Measurements from ENCODE around the gene PKHD1. TPM values are rescaled to one million over a fixed set of nuclear protein-coding genes. Genes with fewer than 3 reads are reported as not detected.

Gene PKHD1
- total RNA-seq, 1 experiment from 2014 or later: not detected

GRCh38 chr6:51737580-51738360 lies 349.6 kb downstream of the PKHD1 start:
- no peak overlapping the region for H3K27ac ChIP-seq (ENCODE audit: low read length)
- intact Hi-C loops (cut with micrococcal nuclease; ENCODE audit: unreplicated experiment): no loop called here
- in situ Hi-C loops (cut with HindIII; ENCODE audit: low pct_unique_long_range_greater_than_20kb, low sequenced_read_pairs): no loop called here
- no peaks in the 10 kb centered on the region for H3K27me3 ChIP-seq (ENCODE audit: control insufficient read depth, insufficient read depth, low read length)
- DNase-seq (ENCODE audit: low read depth, low spot score): no peak
- no peaks in the 10 kb centered on the region for H3K9me3 ChIP-seq (ENCODE audit: control insufficient read depth, insufficient read depth, low read depth, low read length)
- ATAC-seq: no peak
- CTCF ChIA-PET: no interaction called here
- TF ChIP-seq CTCF (IDR thresholded peaks at IDR 0.05) (no peak), TCF7L2 (IDR thresholded peaks at IDR 0.05; ENCODE audit: low read depth, low read length) (no peak), POLR2AphosphoS5 (IDR thresholded peaks at IDR 0.05; ENCODE audit: low read depth, low read length) (no peak), SIN3A (IDR thresholded peaks at IDR 0.05; ENCODE audit: borderline replicate concordance, insufficient read depth, low read depth, low read length) (no peak)
- TF ChIP-seq, protein P1, sequence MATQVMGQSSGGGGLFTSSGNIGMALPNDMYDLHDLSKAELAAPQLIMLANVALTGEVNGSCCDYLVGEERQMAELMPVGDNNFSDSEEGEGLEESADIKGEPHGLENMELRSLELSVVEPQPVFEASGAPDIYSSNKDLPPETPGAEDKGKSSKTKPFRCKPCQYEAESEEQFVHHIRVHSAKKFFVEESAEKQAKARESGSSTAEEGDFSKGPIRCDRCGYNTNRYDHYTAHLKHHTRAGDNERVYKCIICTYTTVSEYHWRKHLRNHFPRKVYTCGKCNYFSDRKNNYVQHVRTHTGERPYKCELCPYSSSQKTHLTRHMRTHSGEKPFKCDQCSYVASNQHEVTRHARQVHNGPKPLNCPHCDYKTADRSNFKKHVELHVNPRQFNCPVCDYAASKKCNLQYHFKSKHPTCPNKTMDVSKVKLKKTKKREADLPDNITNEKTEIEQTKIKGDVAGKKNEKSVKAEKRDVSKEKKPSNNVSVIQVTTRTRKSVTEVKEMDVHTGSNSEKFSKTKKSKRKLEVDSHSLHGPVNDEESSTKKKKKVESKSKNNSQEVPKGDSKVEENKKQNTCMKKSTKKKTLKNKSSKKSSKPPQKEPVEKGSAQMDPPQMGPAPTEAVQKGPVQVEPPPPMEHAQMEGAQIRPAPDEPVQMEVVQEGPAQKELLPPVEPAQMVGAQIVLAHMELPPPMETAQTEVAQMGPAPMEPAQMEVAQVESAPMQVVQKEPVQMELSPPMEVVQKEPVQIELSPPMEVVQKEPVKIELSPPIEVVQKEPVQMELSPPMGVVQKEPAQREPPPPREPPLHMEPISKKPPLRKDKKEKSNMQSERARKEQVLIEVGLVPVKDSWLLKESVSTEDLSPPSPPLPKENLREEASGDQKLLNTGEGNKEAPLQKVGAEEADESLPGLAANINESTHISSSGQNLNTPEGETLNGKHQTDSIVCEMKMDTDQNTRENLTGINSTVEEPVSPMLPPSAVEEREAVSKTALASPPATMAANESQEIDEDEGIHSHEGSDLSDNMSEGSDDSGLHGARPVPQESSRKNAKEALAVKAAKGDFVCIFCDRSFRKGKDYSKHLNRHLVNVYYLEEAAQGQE (IDR thresholded peaks at IDR 0.05; ENCODE audit: insufficient read depth in 1 of 2, low read depth in 2 of 2, low read length in 1 of 2): no peak
- H3K36me3 ChIP-seq (ENCODE audit: control insufficient read depth, insufficient read depth, low read length): no peaks in the 10 kb centered on the region
- H3K4me1 ChIP-seq (ENCODE audit: control insufficient read depth, insufficient read depth, low read length): no peaks in the 10 kb centered on the region
- no peak overlapping the region for H3K4me3 ChIP-seq (ENCODE audit: low read depth in 2 of 2, low read length in 2 of 2)
- BruUV-seq (replicated peaks): no TSS peak
- POLR2A ChIA-PET: no interaction called here

DNA sequence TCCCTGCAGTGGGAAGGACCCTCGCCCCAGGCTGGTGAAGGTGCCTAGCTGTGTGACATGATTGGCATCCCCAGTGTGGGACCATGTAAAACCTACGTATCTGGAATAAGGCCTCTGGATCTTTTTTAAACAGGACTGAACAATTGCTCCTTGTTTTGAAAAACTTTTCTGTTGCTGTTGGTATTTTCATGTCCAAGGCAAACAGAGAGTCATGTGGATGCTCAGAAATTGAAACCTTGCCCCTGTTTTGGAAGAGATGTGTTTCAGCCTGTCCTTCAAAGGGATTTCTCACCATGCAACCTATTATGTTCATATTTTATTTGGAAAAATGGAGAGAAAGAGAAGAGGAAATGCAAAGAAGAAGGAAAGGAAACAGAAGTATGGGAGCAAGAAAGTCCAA lies 362.3 kb downstream of the PKHD1 start:
- H3K36me3 ChIP-seq (ENCODE audit: control insufficient read depth, insufficient read depth, low read length): no peaks in the 10 kb centered on the region
- in situ Hi-C loops (cut with HindIII; ENCODE audit: low pct_unique_long_range_greater_than_20kb, low sequenced_read_pairs): no loop called here
- POLR2A ChIA-PET: no interaction called here

More for the DNA sequence above, 362.3 kb downstream of the PKHD1 start:
- CTCF ChIA-PET: no interaction called here
- BruUV-seq (replicated peaks): no TSS peak
- Histone ChIP-seq H3K27ac (ENCODE audit: low read length) (no peak overlapping the region), H3K9me3 (ENCODE audit: control insufficient read depth, insufficient read depth, low read depth, low read length) (no peaks in the 10 kb centered on the region), H3K4me3 (ENCODE audit: low read depth in 2 of 2, low read length in 2 of 2) (no peak overlapping the region), H3K4me1 (ENCODE audit: control insufficient read depth, insufficient read depth, low read length) (no peaks in the 10 kb centered on the region), H3K27me3 (ENCODE audit: control insufficient read depth, insufficient read depth, low read length) (no peaks in the 10 kb centered on the region)
- no peak for ATAC-seq
- TF ChIP-seq, protein P1 (IDR thresholded peaks at IDR 0.05; ENCODE audit: insufficient read depth in 1 of 2, low read depth in 2 of 2, low read length in 1 of 2): no peak
- TF ChIP-seq POLR2AphosphoS5 (IDR thresholded peaks at IDR 0.05; ENCODE audit: low read depth, low read length): no peak
- no peak for TF ChIP-seq CTCF (IDR thresholded peaks at IDR 0.05)
- no peak for TF ChIP-seq SIN3A (IDR thresholded peaks at IDR 0.05; ENCODE audit: borderline replicate concordance, insufficient read depth, low read depth, low read length)
- no peak for TF ChIP-seq TCF7L2 (IDR thresholded peaks at IDR 0.05; ENCODE audit: low read depth, low read length)
- DNase-seq (ENCODE audit: low read depth, low spot score): no peak
- intact Hi-C loops (cut with micrococcal nuclease; ENCODE audit: unreplicated experiment): no loop called here
